Measurements from ENCODE around the gene MYO9B. TPM values are rescaled to one million over a fixed set of nuclear protein-coding genes. Genes with fewer than 3 reads are reported as not detected.
"Not testable (repeated sequence)": the region's sequence is repeated elsewhere in the genome, so short reads cannot be mapped to it uniquely, and the experiment has no call there.

The MYO9B gene
- total RNA-seq, 1 donor from 2014 or later: 100 TPM

DNA sequence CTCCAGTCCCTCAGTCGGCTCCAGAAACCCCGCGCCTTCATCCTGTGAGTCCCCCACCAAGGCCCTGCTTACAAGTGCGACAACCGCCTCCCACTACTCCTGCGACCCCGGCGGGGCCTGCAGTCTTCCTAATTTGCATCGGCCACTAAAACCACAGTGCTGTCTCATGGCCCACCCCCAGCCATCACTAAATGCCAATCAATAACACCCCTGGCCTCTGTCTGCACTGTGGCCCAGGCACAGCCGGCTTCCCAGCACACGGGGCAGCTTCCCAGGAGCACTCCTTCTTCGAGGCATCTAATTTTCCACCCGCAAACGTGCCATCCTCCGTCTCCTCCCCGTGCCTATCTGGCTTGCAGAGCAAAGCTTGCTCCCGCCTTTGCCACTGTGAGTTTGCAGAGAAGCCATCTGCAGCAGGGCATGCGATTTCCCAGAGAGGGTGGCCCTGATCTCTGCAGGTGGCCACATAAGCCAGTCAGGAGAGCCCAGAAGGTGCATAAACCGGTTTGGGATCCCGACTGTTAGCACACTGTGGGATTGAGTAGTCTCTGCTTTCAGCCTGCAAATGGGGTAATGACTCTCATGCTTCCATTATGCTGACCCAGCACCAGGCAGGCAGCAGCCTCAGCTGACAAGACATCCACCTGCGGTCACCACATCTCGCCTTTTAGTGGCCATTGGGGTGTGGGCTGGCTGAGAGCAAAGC lies 105.6 kb downstream of the MYO9B start:
- Histone ChIP-seq H3K36me3 (peaks cover 0 to 60% of the 10 kb centered on the region in 2 donors), H3K27ac (no peak overlapping the region), H3K27me3 (no peaks in the 10 kb centered on the region), H3K9me3 (no peaks in the 10 kb centered on the region), H3K4me3 (no peak overlapping the region), H3K4me1 (no peaks in the 10 kb centered on the region)
- intact Hi-C loops (cut with DNase I): no loop called here
- no peak for TF ChIP-seq POLR2AphosphoS5 (IDR thresholded peaks at IDR 0.05; ENCODE audit: insufficient read depth in 1 of 2, low read depth in 1 of 2)
- TF ChIP-seq, protein P1, sequence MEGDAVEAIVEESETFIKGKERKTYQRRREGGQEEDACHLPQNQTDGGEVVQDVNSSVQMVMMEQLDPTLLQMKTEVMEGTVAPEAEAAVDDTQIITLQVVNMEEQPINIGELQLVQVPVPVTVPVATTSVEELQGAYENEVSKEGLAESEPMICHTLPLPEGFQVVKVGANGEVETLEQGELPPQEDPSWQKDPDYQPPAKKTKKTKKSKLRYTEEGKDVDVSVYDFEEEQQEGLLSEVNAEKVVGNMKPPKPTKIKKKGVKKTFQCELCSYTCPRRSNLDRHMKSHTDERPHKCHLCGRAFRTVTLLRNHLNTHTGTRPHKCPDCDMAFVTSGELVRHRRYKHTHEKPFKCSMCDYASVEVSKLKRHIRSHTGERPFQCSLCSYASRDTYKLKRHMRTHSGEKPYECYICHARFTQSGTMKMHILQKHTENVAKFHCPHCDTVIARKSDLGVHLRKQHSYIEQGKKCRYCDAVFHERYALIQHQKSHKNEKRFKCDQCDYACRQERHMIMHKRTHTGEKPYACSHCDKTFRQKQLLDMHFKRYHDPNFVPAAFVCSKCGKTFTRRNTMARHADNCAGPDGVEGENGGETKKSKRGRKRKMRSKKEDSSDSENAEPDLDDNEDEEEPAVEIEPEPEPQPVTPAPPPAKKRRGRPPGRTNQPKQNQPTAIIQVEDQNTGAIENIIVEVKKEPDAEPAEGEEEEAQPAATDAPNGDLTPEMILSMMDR (IDR thresholded peaks at IDR 0.05): no peak
- no peak for TF ChIP-seq POLR2A (IDR thresholded peaks at IDR 0.05)
- DNase-seq (ENCODE audit: extremely low spot score in 2 of 2): no peak

DNA sequence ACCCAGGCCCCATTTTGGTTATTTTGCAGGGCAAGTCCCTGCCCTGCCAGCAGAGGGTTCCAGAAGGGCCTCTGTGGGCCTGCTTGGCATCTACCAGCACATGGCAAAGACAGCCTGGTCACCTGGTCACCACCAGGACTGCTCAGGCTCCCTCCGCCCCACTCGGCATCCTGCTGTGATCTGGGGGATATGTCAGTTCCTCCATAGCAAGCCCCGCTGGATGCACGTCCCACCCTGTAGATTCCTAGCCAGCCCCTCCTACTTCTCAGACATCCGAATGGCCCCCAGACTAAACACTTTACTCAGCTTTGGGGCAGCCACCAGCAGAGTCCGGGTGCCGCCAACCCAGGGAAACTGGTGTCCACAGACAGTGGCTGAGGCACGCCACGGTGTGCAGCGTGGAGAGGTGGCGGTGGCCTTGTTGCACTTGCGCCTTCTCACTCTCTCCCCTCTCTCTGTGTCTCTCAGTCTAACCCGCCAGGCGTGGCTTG lies 107.7 kb downstream of the MYO9B start:
- Histone ChIP-seq H3K36me3 (peaks cover 0 to 65% of the 10 kb centered on the region in 2 donors), H3K9me3 (no peaks in the 10 kb centered on the region), H3K4me3 (no peak overlapping the region), H3K4me1 (no peaks in the 10 kb centered on the region), H3K27ac (no peak overlapping the region), H3K27me3 (no peaks in the 10 kb centered on the region)
- no peak for DNase-seq (ENCODE audit: extremely low spot score in 2 of 2)
- no peak for TF ChIP-seq POLR2A (IDR thresholded peaks at IDR 0.05)
- no peak for TF ChIP-seq POLR2AphosphoS5 (IDR thresholded peaks at IDR 0.05; ENCODE audit: insufficient read depth in 1 of 2, low read depth in 1 of 2)
- TF ChIP-seq, protein P1 (IDR thresholded peaks at IDR 0.05): no peak
- intact Hi-C loops (cut with DNase I): no loop called here

DNA sequence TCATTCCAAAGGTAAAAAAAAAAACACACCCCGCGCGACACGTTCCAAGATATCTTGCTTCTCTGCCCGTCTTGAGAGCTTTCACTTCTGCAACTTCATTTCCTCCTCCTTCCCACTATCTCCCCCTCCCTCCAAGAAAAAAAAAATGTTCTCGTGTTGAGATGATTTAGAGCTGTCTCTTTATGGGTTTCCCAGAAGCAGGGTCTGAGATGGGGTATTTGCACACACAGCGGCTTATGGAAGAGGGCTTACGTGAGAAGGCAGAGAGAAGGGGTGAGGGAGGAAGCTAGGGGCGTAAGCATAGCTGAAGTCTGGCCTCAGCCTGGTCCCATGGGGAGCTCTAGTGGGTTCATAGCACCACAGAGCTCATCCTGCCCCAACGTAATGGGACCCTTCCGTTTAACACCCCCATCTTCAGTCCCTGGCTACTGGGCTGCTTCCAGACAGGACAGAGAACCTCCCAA lies 108.3 kb downstream of the MYO9B start:
- no peak for DNase-seq (ENCODE audit: extremely low spot score in 2 of 2)
- H3K9me3 ChIP-seq: no peaks in the 10 kb centered on the region
- intact Hi-C loops (cut with DNase I): no loop called here
- no peak overlapping the region for H3K27ac ChIP-seq
- TF ChIP-seq, protein P1 (IDR thresholded peaks at IDR 0.05): no peak
- H3K27me3 ChIP-seq: no peaks in the 10 kb centered on the region
- H3K4me1 ChIP-seq: no peaks in the 10 kb centered on the region
- peaks cover 0 to 71% of the 10 kb centered on the region in 2 donors for H3K36me3 ChIP-seq
- no peak overlapping the region for H3K4me3 ChIP-seq

DNA sequence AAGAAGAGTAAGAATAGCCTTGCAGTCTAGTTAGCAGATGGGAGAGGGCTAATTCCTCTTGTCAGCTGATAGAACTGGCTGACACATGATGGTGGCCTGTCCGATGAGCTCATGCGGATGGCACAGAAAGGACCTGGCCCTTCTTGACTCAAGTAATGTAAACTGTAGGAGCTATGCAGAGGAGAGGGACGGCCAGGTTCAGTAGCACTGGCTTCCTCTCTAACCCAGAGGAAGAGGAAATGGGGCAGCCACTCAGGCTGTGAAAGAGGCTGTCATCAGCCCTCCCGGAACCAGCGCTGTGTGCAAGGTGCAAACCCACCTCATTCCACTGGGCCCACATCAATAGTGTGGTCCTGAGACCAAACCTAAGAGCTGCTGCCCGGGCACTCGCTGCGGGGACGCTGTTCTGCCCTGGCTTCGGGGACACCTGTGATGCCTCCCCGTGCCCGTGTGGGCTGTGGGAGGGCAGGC lies 108.8 kb downstream of the MYO9B start:
- peaks cover 0 to 76% of the 10 kb centered on the region in 2 donors for H3K36me3 ChIP-seq
- no peak for TF ChIP-seq POLR2AphosphoS5 (IDR thresholded peaks at IDR 0.05; ENCODE audit: insufficient read depth in 1 of 2, low read depth in 1 of 2)
- TF ChIP-seq, protein P1 (IDR thresholded peaks at IDR 0.05): no peak
- TF ChIP-seq POLR2A (IDR thresholded peaks at IDR 0.05): no peak
- H3K27me3 ChIP-seq: no peaks in the 10 kb centered on the region
- no peaks in the 10 kb centered on the region for H3K9me3 ChIP-seq
- no peak for DNase-seq (ENCODE audit: extremely low spot score in 2 of 2)
- H3K4me1 ChIP-seq: no peaks in the 10 kb centered on the region
- H3K27ac ChIP-seq: no peak overlapping the region
- H3K4me3 ChIP-seq: no peak overlapping the region
- intact Hi-C loops (cut with DNase I): no loop called here

DNA sequence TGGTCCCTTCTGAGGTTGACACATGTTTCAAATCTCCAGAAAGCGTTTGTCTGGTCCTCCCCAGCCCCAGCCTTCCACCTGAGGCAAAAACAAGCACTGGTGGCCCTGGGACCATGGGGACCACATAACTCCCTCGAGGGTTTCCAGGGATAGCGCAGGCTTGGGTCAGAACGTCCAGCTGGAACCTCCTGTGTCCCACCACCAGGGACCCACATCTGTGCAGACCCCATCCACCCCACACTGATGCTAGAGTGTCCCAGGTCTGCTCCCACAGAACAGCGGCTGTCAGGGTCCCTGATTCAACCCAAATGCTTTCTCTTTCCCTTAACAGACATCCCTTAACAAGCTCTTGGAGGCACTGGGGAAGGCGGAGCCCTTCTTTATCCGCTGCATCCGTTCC lies 110.0 kb downstream of the MYO9B start:
- no peaks in the 10 kb centered on the region for H3K9me3 ChIP-seq
- intact Hi-C loops (cut with DNase I): no loop called here
- TF ChIP-seq POLR2A (IDR thresholded peaks at IDR 0.05) (no peak), POLR2AphosphoS5 (IDR thresholded peaks at IDR 0.05; ENCODE audit: insufficient read depth in 1 of 2, low read depth in 1 of 2) (no peak)
- TF ChIP-seq, protein P1 (IDR thresholded peaks at IDR 0.05): no peak
- H3K27ac ChIP-seq: no peak overlapping the region
- DNase-seq (ENCODE audit: extremely low spot score in 2 of 2): no peak
- no peaks in the 10 kb centered on the region for H3K27me3 ChIP-seq
- no peak overlapping the region for H3K4me3 ChIP-seq
- no peaks in the 10 kb centered on the region for H3K4me1 ChIP-seq
- peaks cover 0 to 88% of the 10 kb centered on the region in 2 donors for H3K36me3 ChIP-seq

DNA sequence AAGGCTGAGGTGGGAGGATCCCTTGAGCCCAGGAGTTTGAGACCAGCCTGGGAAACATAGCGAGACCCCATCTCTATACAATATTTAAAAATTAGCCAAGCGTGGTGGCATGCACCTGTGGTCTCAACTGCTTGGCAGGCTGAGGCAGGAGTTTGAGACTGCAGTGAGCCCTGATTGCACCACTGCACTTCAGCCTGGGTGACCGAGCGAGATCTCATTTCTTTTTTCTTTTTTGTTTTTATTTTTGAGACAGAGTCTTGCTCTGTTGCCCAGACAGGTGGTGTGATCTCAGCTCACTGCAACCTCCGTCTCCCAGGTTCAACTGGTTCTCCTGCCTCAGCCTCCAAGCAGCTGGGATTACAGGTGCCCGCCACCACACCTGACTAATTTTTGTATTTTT lies 116.2 kb downstream of the MYO9B start:
- H3K4me1 ChIP-seq; intact Hi-C loops (cut with DNase I); H3K27me3 ChIP-seq; H3K9me3 ChIP-seq; H3K4me3 ChIP-seq; H3K27ac ChIP-seq; DNase-seq (ENCODE audit: extremely low spot score in 2 of 2): not testable (repeated sequence)
- H3K36me3 ChIP-seq: peaks cover 0 to 90% of the 10 kb centered on the region in 2 donors

Data from vagina (tissue), 2 donors.